ENCODE results near the gene PGM2. TPM values are rescaled to one million over a fixed set of nuclear protein-coding genes. Genes with fewer than 3 reads are reported as not detected.

PGM2 gene
- total RNA-seq (2022; extraction: Qiagen RNA extraction), result 15.2 to 20.2 TPM (median 19.1 TPM) in 5 replicates

DNA sequence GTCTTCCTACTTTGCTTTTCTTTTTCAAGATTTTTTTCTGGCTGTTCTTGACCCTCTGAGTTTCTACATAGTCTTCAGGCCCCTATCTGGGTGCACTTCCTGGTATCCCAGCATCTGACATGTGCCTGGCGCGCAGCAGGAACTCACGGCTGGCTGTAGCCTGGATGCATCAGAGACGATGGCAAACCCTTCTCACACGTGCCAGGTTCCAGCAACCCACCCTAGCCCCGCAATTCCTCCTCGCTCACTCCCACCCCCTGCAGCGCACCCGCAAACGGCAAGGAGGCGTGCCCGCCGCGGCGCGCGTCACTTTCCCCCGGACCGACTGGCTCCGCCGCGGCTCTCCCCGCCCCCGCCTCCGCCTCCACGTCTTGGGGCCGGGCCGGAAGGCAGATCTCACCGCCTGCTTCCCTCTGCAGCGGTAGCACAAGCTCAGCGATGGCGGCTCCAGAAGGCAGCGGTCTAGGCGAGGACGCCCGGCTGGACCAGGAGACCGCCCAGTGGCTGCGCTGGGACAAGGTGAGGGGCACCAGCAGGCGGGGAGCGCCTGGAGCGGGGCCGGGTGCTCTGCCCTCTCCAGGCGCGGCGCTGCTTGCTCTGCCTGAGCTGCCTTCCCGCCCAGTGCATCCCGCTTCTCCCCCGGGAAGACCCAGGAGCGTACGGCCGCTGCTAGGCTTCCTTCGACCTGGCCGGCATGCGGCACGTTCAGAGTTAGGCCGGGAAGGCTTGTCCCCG lies at the start of gene PGM2:
PGM2 (plus strand) TSS at position 392 of the 735 bp plus-strand sequence; CDS start at position 439, 47 bp downstream.

DNA sequence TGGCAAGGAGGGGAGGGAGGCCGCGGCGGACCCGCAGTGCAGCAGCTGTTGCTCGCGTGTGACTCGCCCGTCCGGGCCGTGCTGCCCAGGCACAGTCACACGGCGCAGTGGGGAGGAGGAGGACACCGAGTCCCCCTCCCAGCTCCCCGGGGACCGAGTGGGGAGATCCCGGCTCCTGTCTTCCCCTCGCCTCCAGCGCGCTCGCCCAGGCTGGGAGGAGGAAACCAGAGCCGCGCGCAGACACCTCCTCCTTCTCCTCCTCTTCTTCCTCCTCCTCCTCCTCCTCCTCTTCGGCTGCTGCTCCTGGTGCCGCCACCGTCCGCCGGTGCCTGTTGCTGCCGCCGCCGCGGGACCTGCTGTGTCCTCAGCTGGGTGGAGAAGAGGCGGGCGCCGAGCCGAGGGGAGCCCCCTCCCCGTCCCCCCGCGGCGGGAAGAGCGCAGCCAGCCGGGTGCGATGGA lies 64.3 kb downstream of the PGM2 start, which contains the start of gene TBC1D1:
TBC1D1 (plus strand) TSS at position 284 of the 459 bp plus-strand sequence. CDS start 11,012 bp downstream, outside the sequence.

Other genes starting within 250 kb of the PGM2 start
- 6.7 to 10.1 TPM (median 8.8 TPM) in 5 replicates for gene RELL1, start 140.3 kb upstream of the PGM2 start, total RNA-seq (2022; extraction: Qiagen RNA extraction)
- 23.3 to 31.3 TPM (median 29.7 TPM) in 5 replicates for gene TBC1D1, start 64.4 kb downstream of the PGM2 start, total RNA-seq (2022; extraction: Qiagen RNA extraction)
- gene PTTG2, start 133.7 kb downstream of the PGM2 start, total RNA-seq (2022; extraction: Qiagen RNA extraction), result not detected in 5 replicates